HTERT RPE-1 (cell line): ENCODE measurements around the gene KATNAL1.

Experiments used
- in situ Hi-C: fragments of 300-500 bp; cut with MboI; formaldehyde crosslinking; loops from 4 replicates; pipeline ENCODE4 v1.14.3; 2020; ENCODE audit warnings: low sequenced_read_pairs

Gene KATNAL1

GRCh38 chr13:30333616-30334015 lies 26.3 kb upstream of the KATNAL1 start:
- in situ Hi-C loops, result no loop called here

- in situ Hi-C loops, result no loop called here
Measured at GRCh38 chr13:30332456-30333143, 25.2 kb upstream of the KATNAL1 start.

GRCh38 chr13:30331331-30331771 lies 24.0 kb upstream of the KATNAL1 start:
- in situ Hi-C loops, result no loop called here

- in situ Hi-C loops, result no loop called here
Measured at GRCh38 chr13:30329009-30329585, 21.7 kb upstream of the KATNAL1 start.

GRCh38 chr13:30325668-30326067 lies 18.3 kb upstream of the KATNAL1 start:
- in situ Hi-C loops, result no loop called here

- in situ Hi-C loops, result no loop called here
Measured at GRCh38 chr13:30323524-30323923, 16.2 kb upstream of the KATNAL1 start.

- in situ Hi-C loops, result no loop called here
Measured at GRCh38 chr13:30322428-30322827, 15.1 kb upstream of the KATNAL1 start.

- in situ Hi-C loops, result no loop called here
Measured at GRCh38 chr13:30321256-30321655, 13.9 kb upstream of the KATNAL1 start.

GRCh38 chr13:30319655-30320054 lies 12.3 kb upstream of the KATNAL1 start:
- in situ Hi-C loops, result no loop called here

GRCh38 chr13:30319130-30319529 lies 11.8 kb upstream of the KATNAL1 start:
- in situ Hi-C loops, result no loop called here

GRCh38 chr13:30318026-30318425 lies 10.7 kb upstream of the KATNAL1 start:
- in situ Hi-C loops, result no loop called here

GRCh38 chr13:30314562-30314961 lies 7.2 kb upstream of the KATNAL1 start:
- in situ Hi-C loops, result no loop called here

GRCh38 chr13:30314069-30314468 lies 6.7 kb upstream of the KATNAL1 start:
- in situ Hi-C loops, result no loop called here

- in situ Hi-C loops, result no loop called here
Measured at GRCh38 chr13:30313311-30313710, 6.0 kb upstream of the KATNAL1 start.

- in situ Hi-C loops, result no loop called here
Measured at GRCh38 chr13:30312904-30313303, 5.6 kb upstream of the KATNAL1 start.

GRCh38 chr13:30308548-30308947 lies 1.2 kb upstream of the KATNAL1 start:
- in situ Hi-C loops, result no loop called here

GRCh38 chr13:30307971-30308290 lies 580 bp upstream of the KATNAL1 start:
- in situ Hi-C loops, result no loop called here

GRCh38 chr13:30306762-30307193 lies 573 bp downstream of the KATNAL1 start:
- in situ Hi-C loops, result no loop called here

GRCh38 chr13:30305456-30305970 lies 1.8 kb downstream of the KATNAL1 start:
- in situ Hi-C loops, result no loop called here

- in situ Hi-C loops, result no loop called here
Measured at GRCh38 chr13:30303269-30303668, 4.1 kb downstream of the KATNAL1 start.

GRCh38 chr13:30301827-30302226 lies 5.5 kb downstream of the KATNAL1 start:
- in situ Hi-C loops, result no loop called here

- in situ Hi-C loops, result no loop called here
Measured at GRCh38 chr13:30300596-30300995, 6.8 kb downstream of the KATNAL1 start.

GRCh38 chr13:30299786-30300185 lies 7.6 kb downstream of the KATNAL1 start:
- in situ Hi-C loops, result no loop called here
